Hepatocyte (in vitro differentiated cells): ENCODE data around the gene PCDHGA7. TPM values are rescaled to one million over a fixed set of nuclear protein-coding genes. Genes with fewer than 3 reads are reported as not detected.
"Not testable (repeated sequence)": the region's sequence is repeated elsewhere in the genome, so short reads cannot be mapped to it uniquely, and the experiment has no call there.

ENCODE experiments used
- DNase-seq: peaks from one replicate; pipeline ENCODE4 v3.0.0-alpha.2; 2016; ENCODE audit warnings: low spot score
- H2AFZ ChIP-seq: fragments of 200-600 bp; sonication (generic); 2 replicates; pipeline ENCODE4 v1.6.0; 2016; ENCODE audit warnings: antibody characterized with exemption, mild to moderate bottlenecking
- H3K27ac ChIP-seq: fragments of 200-600 bp; sonication (generic); 2 replicates; pipeline ENCODE4 v1.5.1; 2016; ENCODE audit warnings: mild to moderate bottlenecking
- H3K27me3 ChIP-seq: fragments of 200-600 bp; sonication (generic); 2 replicates; pipeline ENCODE4 v1.6.1; 2016
- H3K36me3 ChIP-seq: fragments of 200-600 bp; sonication (generic); replicated peaks from 2 replicates; pipeline ENCODE4 v1.5.1; 2016; ENCODE audit warnings: low read depth; ENCODE audit not compliant: insufficient read depth
- H3K4me1 ChIP-seq: fragments of 200-600 bp; sonication (generic); 2 replicates; pipeline ENCODE4 v1.5.1; 2016; ENCODE audit warnings: mild to moderate bottlenecking, moderate library complexity; ENCODE audit not compliant: insufficient read depth
- H3K4me2 ChIP-seq: fragments of 200-600 bp; sonication (generic); 2 replicates; pipeline ENCODE4 v1.6.0; 2016
- H3K4me3 ChIP-seq: fragments of 200-600 bp; sonication (generic); 2 replicates; pipeline ENCODE4 v1.5.1; 2016; ENCODE audit warnings: mild to moderate bottlenecking
- H3K79me2 ChIP-seq: fragments of 200-600 bp; sonication (generic); 2 replicates; pipeline ENCODE4 v1.6.0; 2017; ENCODE audit warnings: mild to moderate bottlenecking
- H3K9me2 ChIP-seq: fragments of 200-600 bp; sonication (generic); replicated peaks from 2 replicates; pipeline ENCODE4 v1.6.0; 2017; ENCODE audit warnings: mild to moderate bottlenecking; ENCODE audit not compliant: insufficient read depth
- H3K9me3 ChIP-seq: fragments of 200-600 bp; sonication (generic); 2 replicates; pipeline ENCODE4 v1.5.1; 2016; ENCODE audit warnings: low read depth, mild to moderate bottlenecking
- H4K20me1 ChIP-seq: fragments of 200-600 bp; sonication (generic); 2 replicates; pipeline ENCODE4 v1.6.0; 2016; ENCODE audit warnings: mild to moderate bottlenecking; ENCODE audit not compliant: insufficient read depth, poor library complexity, severe bottlenecking
- EZH2 ChIP-seq: fragments of 200-600 bp; sonication (generic); IDR thresholded peaks from 2 replicates; pipeline ENCODE4 v1.6.1; 2016; ENCODE audit warnings: antibody characterized with exemption, mild to moderate bottlenecking, borderline replicate concordance
- EZH2phosphoT487 ChIP-seq: fragments of 200-600 bp; sonication (generic); IDR thresholded peaks from one replicate; pipeline ENCODE4 v1.6.1; 2018; ENCODE audit warnings: antibody characterized with exemption, mild to moderate bottlenecking, low read depth, moderate library complexity; ENCODE audit not compliant: unreplicated experiment, severe bottlenecking
- WGBS: methylation state at CpG from one replicate; pipeline ENCODE4 v1.1.6; 2016; ENCODE audit warnings: low lambda C conversion rate; ENCODE audit errors: missing lambda C conversion rate; 5-methylcytosine and 5-hydroxymethylcytosine counted together
- polyA plus RNA-seq: library from polyadenylated mRNA; unstranded; fragments of >200 nt; fragmentation: Nextera tagmentation; extraction: Ambion mirVana; gene quantifications from 2 replicates; pipeline ENCODE4 v1.2.1, GENCODE V29; 2016
- total RNA-seq: library from RNA; depleted of rRNA; stranded (reverse); fragments of >200 nt; gene quantifications from 2 replicates; pipeline ENCODE4 v1.2.3, GENCODE V29; 2014
- TF ChIP-seq, protein P1 (sequence below): fragments of 200-600 bp; sonication (generic); IDR thresholded peaks from 2 replicates; pipeline ENCODE4 v1.5.1; 2016; ENCODE audit warnings: antibody characterized with exemption, mild to moderate bottlenecking; ENCODE audit not compliant: poor library complexity

The PCDHGA7 gene
- total and polyA plus RNA-seq, 2 experiments from 2014 or later = 0.10 TPM; not detected in 1

GRCh38 chr5:141343242-141343952, 39.1 kb upstream of the PCDHGA7 start, which contains the start of gene PCDHGA3:
Gene PCDHGA3 (plus strand): TSS chr5:141343829. CDS start chr5:141344034, 205 bp downstream.
- H3K27me3 ChIP-seq = no peaks in the 10 kb centered on the region
- H3K9me3 ChIP-seq = no peaks in the 10 kb centered on the region
- H3K79me2 ChIP-seq = no peaks in the 10 kb centered on the region
- H4K20me1 ChIP-seq = no peaks in the 10 kb centered on the region
- no peak within 1 kb of the TSS for H2AFZ ChIP-seq
- WGBS = 79% methylated on average over 9 of the region's 9 CpGs
- TF ChIP-seq EZH2 (no peak), EZH2phosphoT487 (no peak)
- TF ChIP-seq, protein P1, sequence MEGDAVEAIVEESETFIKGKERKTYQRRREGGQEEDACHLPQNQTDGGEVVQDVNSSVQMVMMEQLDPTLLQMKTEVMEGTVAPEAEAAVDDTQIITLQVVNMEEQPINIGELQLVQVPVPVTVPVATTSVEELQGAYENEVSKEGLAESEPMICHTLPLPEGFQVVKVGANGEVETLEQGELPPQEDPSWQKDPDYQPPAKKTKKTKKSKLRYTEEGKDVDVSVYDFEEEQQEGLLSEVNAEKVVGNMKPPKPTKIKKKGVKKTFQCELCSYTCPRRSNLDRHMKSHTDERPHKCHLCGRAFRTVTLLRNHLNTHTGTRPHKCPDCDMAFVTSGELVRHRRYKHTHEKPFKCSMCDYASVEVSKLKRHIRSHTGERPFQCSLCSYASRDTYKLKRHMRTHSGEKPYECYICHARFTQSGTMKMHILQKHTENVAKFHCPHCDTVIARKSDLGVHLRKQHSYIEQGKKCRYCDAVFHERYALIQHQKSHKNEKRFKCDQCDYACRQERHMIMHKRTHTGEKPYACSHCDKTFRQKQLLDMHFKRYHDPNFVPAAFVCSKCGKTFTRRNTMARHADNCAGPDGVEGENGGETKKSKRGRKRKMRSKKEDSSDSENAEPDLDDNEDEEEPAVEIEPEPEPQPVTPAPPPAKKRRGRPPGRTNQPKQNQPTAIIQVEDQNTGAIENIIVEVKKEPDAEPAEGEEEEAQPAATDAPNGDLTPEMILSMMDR = no peak
- no peak within 1 kb of the TSS for H3K27ac ChIP-seq
- no peak within 1 kb of the TSS for H3K4me2 ChIP-seq
- H3K4me1 ChIP-seq = no peaks in the 10 kb centered on the region
- H3K9me2 ChIP-seq = no peaks in the 10 kb centered on the region
- no peaks in the 10 kb centered on the region for H3K36me3 ChIP-seq
- no peak for DNase-seq
- no peak within 1 kb of the TSS for H3K4me3 ChIP-seq

DNA sequence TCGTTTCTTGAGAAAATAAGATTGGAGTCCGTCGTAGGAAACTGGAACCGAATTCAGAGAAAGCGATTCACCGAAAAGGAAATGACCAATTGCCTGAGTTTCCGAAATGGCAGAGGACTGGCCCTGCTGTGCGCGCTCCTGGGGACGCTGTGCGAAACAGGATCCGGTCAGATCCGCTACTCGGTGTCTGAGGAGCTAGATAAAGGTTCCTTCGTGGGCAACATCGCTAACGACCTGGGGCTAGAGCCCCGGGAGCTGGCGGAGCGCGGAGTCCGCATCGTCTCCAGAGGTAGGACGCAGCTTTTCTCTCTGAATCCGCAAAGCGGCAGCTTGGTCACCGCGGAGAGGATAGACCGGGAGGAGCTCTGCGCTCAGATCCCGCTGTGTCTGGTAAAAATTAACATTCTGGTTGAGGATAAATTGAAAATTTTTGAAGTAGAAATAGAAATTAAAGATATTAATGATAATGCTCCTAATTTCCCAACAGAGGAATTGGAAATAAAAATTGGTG, 38.5 kb upstream of the PCDHGA7 start:
- no peak for TF ChIP-seq EZH2
- TF ChIP-seq, protein P1 = no peak
- no peak for TF ChIP-seq EZH2phosphoT487
- Histone ChIP-seq H4K20me1 (no peaks in the 10 kb centered on the region), H2AFZ (no peak overlapping the region), H3K36me3 (no peaks in the 10 kb centered on the region), H3K79me2 (no peaks in the 10 kb centered on the region), H3K4me2 (no peak overlapping the region), H3K9me3 (no peaks in the 10 kb centered on the region), H3K4me3 (no peak overlapping the region), H3K4me1 (no peaks in the 10 kb centered on the region), H3K27me3 (no peaks in the 10 kb centered on the region), H3K9me2 (no peaks in the 10 kb centered on the region), H3K27ac (no peak overlapping the region)
- WGBS = 96% methylated on average over 31 of the region's 31 CpGs
- DNase-seq = no peak

GRCh38 chr5:141345327-141345726, 37.2 kb upstream of the PCDHGA7 start:
- Histone ChIP-seq H3K9me3 (no peaks in the 10 kb centered on the region), H3K4me3 (no peak overlapping the region), H3K4me1 (no peaks in the 10 kb centered on the region), H3K36me3 (no peaks in the 10 kb centered on the region), H3K27me3 (no peaks in the 10 kb centered on the region), H4K20me1 (no peaks in the 10 kb centered on the region), H3K27ac (no peak overlapping the region), H2AFZ (no peak overlapping the region), H3K9me2 (no peaks in the 10 kb centered on the region), H3K79me2 (no peaks in the 10 kb centered on the region), H3K4me2 (no peak overlapping the region)
- no peak for DNase-seq
- WGBS = 97% methylated on average over 20 of the region's 20 CpGs
- no peak for TF ChIP-seq EZH2
- no peak for TF ChIP-seq EZH2phosphoT487
- TF ChIP-seq, protein P1 = no peak

DNA sequence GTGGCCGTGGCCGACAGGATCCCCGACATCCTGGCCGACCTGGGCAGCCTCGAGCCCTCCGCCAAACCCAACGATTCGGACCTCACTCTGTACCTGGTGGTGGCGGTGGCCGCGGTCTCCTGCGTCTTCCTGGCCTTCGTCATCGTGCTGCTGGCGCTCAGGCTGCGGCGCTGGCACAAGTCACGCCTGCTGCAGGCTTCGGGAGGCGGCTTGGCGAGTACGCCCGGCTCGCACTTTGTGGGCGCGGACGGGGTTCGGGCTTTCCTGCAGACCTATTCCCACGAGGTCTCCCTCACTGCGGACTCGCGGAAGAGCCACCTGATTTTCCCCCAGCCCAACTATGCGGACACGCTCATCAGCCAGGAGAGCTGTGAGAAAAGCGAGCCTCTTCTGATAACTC, 36.5 kb upstream of the PCDHGA7 start:
- 94% methylated on average over 23 of the region's 35 CpGs for WGBS
- H3K9me2 ChIP-seq, H3K36me3 ChIP-seq, H3K4me1 ChIP-seq, H3K79me2 ChIP-seq, H2AFZ ChIP-seq, H3K27ac ChIP-seq, DNase-seq, H4K20me1 ChIP-seq, H3K4me3 ChIP-seq, H3K9me3 ChIP-seq, H3K4me2 ChIP-seq, H3K27me3 ChIP-seq: not testable (repeated sequence)
